ENCODE measurements around the gene NRXN3. TPM values are rescaled to one million over a fixed set of nuclear protein-coding genes. Genes with fewer than 3 reads are reported as not detected.

NRXN3 gene
- polyA plus RNA-seq, 1 donor (not counting 4 experiments of a cell fraction or from before 2014, with no cell fraction given) = 0.89 TPM

- dilution Hi-C loops (cut with MboI; ENCODE audit: extremely low pct_ligation_motif_present, low sequenced_read_pairs) = no loop called here
- Histone ChIP-seq H2AFZ (ENCODE audit: control insufficient read depth, low read length) (no peak overlapping the region), H3K9ac (ENCODE audit: control insufficient read depth, extremely low read depth, insufficient read depth, low read length) (no peak overlapping the region)
Measured at GRCh38 chr14:79375356-79375755, 1205.2 kb downstream of the NRXN3 start.

DNA sequence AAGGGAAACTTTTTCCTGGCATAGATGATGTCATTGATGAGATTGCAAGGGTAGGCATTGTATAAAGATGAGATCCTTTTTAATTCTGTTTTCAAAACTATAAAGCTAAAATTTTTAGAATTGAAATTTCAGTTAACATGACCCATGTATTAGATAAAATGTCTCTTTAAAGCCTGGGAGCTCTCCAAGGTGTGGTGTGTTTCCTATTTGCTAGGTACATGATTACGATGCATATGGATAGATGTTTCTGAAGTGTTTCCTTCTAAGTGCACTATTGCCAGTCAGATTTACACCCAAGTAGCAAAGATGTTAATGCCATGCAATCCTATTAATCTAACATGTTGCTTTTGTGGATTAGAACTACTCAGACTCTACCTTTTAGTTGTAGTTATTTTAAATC, 1206.4 kb downstream of the NRXN3 start:
- no peak overlapping the region for H2AFZ ChIP-seq (ENCODE audit: control insufficient read depth, low read length)
- H3K79me2 ChIP-seq (ENCODE audit: control insufficient read depth, insufficient read depth, low read length) = no peaks in the 10 kb centered on the region
- H3K4me2 ChIP-seq (ENCODE audit: control insufficient read depth, extremely low read depth, insufficient read depth, low read depth, low read length) = no peak overlapping the region
- H3K27ac ChIP-seq (ENCODE audit: control insufficient read depth, insufficient read depth, low read length) = no peak overlapping the region
- no peaks in the 10 kb centered on the region for H3K9me3 ChIP-seq (ENCODE audit: control insufficient read depth, low read depth, low read length)
- no peak overlapping the region for H3K9ac ChIP-seq (ENCODE audit: control insufficient read depth, extremely low read depth, insufficient read depth, low read length)
- TF ChIP-seq, protein P1, sequence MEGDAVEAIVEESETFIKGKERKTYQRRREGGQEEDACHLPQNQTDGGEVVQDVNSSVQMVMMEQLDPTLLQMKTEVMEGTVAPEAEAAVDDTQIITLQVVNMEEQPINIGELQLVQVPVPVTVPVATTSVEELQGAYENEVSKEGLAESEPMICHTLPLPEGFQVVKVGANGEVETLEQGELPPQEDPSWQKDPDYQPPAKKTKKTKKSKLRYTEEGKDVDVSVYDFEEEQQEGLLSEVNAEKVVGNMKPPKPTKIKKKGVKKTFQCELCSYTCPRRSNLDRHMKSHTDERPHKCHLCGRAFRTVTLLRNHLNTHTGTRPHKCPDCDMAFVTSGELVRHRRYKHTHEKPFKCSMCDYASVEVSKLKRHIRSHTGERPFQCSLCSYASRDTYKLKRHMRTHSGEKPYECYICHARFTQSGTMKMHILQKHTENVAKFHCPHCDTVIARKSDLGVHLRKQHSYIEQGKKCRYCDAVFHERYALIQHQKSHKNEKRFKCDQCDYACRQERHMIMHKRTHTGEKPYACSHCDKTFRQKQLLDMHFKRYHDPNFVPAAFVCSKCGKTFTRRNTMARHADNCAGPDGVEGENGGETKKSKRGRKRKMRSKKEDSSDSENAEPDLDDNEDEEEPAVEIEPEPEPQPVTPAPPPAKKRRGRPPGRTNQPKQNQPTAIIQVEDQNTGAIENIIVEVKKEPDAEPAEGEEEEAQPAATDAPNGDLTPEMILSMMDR (optimal IDR thresholded peaks at IDR 0.05 in 1 of 3, IDR thresholded peaks at IDR 0.05 in 1 of 3, conservative IDR thresholded peaks at IDR 0.05 in 1 of 3; ENCODE audit: extremely low read depth in 1 of 3, insufficient read depth in 2 of 3, low read length in 3 of 3) = no peak
- no peak for TF ChIP-seq EZH2 (IDR thresholded peaks at IDR 0.05; ENCODE audit: low read length)
- dilution Hi-C loops (cut with MboI; ENCODE audit: extremely low pct_ligation_motif_present, low sequenced_read_pairs) = no loop called here
- H3K9me1 ChIP-seq (ENCODE audit: control insufficient read depth, extremely low read depth, insufficient read depth, low read length) = no peaks in the 10 kb centered on the region
- FAIRE-seq (no peak), DNase-seq (ENCODE audit: low read depth, low spot score) (no peak)
- no peaks in the 10 kb centered on the region for H3K4me1 ChIP-seq (ENCODE audit: control insufficient read depth, extremely low read depth, insufficient read depth, low read length)
- H3K36me3 ChIP-seq (ENCODE audit: control insufficient read depth in 2 of 2, extremely low read depth in 1 of 2, insufficient read depth in 2 of 2, low read length in 2 of 2) = no peaks in the 10 kb centered on the region
- H3K27me3 ChIP-seq (ENCODE audit: control insufficient read depth, extremely low read depth, insufficient read depth, low read length) = no peaks in the 10 kb centered on the region
- H4K20me1 ChIP-seq (ENCODE audit: control insufficient read depth, extremely low read depth, insufficient read depth, low read length) = no peaks in the 10 kb centered on the region
- no peak overlapping the region for H3K4me3 ChIP-seq (ENCODE audit: control insufficient read depth in 2 of 3, extremely low read depth in 1 of 3, insufficient read depth in 2 of 3, low read depth in 1 of 3, low read length in 3 of 3)

More at GRCh38 chr14:79375356-79375755, 1205.2 kb downstream of the NRXN3 start:
- Histone ChIP-seq H3K36me3 (ENCODE audit: control insufficient read depth in 2 of 2, extremely low read depth in 1 of 2, insufficient read depth in 2 of 2, low read length in 2 of 2) (no peaks in the 10 kb centered on the region), H3K79me2 (ENCODE audit: control insufficient read depth, insufficient read depth, low read length) (no peaks in the 10 kb centered on the region), H3K27ac (ENCODE audit: control insufficient read depth, insufficient read depth, low read length) (no peak overlapping the region), H3K9me3 (ENCODE audit: control insufficient read depth, low read depth, low read length) (no peaks in the 10 kb centered on the region), H3K27me3 (ENCODE audit: control insufficient read depth, extremely low read depth, insufficient read depth, low read length) (no peaks in the 10 kb centered on the region), H3K4me1 (ENCODE audit: control insufficient read depth, extremely low read depth, insufficient read depth, low read length) (no peaks in the 10 kb centered on the region), H3K4me3 (ENCODE audit: control insufficient read depth in 2 of 3, extremely low read depth in 1 of 3, insufficient read depth in 2 of 3, low read depth in 1 of 3, low read length in 3 of 3) (no peak overlapping the region), H3K9me1 (ENCODE audit: control insufficient read depth, extremely low read depth, insufficient read depth, low read length) (no peaks in the 10 kb centered on the region), H3K4me2 (ENCODE audit: control insufficient read depth, extremely low read depth, insufficient read depth, low read depth, low read length) (no peak overlapping the region), H4K20me1 (ENCODE audit: control insufficient read depth, extremely low read depth, insufficient read depth, low read length) (no peaks in the 10 kb centered on the region)
- no peak for DNase-seq (ENCODE audit: low read depth, low spot score)
- FAIRE-seq = no peak
- TF ChIP-seq EZH2 (IDR thresholded peaks at IDR 0.05; ENCODE audit: low read length) = no peak
- TF ChIP-seq, protein P1 (optimal IDR thresholded peaks at IDR 0.05 in 1 of 3, IDR thresholded peaks at IDR 0.05 in 1 of 3, conservative IDR thresholded peaks at IDR 0.05 in 1 of 3; ENCODE audit: extremely low read depth in 1 of 3, insufficient read depth in 2 of 3, low read length in 3 of 3) = no peak
